AG09319 (cell line): ENCODE measurements around the gene EVA1A.

Experiments used
- DNase-seq: peaks from one replicate; pipeline ENCODE4 v3.0.0-alpha.2; 2010; ENCODE audit warnings: low read depth; ENCODE audit errors: extremely low read depth
- TF ChIP-seq, protein P1 (sequence below): IDR thresholded peaks from 2 replicates; pipeline ENCODE4 v1.5.1; 2011; ENCODE audit warnings: low read depth, mild to moderate bottlenecking, inconsistent platforms, low read length, moderate library complexity

The EVA1A gene, protein sequence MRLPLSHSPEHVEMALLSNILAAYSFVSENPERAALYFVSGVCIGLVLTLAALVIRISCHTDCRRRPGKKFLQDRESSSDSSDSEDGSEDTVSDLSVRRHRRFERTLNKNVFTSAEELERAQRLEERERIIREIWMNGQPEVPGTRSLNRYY

DNA sequence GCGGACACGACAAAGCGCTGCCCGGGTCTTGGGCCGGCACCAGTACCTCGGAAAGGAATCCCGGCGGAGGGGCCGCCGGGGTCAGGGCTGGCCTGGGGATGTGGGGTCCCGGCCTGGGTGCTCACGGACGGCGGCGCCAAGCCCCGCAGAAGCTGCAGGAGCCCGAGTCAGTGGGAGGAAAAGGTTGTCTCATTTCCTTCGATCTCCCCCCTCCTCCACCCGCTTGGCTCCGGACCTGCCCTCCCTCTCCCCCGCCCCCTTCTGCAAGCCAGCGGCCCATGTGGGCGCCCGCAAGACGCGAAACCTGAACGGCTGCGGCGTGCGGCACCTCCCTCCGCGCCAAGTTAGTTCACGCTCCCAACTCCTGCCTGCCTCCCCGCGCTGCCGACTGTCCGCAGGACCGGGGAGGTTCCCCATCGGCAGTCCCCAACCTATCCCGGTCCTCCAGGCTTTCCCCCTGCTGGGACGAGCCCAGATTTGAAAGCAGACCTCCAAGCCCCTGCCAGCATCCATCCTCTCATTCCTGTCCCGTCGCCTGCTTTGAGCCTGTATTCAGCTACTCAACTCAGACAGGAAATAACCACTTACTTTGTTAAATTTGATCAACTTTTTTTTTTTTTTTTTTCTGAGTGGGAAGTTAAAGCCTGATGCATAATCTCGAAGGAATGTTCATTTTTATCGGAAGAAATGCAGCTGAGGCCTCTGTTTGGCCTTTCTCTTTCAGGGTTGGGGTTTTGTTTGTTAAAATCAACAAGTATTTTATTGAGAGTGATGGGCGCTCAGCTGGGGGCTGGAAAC is at the start of gene EVA1A:
EVA1A (minus strand) TSS at position 172 of the 798 bp plus-strand sequence. CDS start 42,799 bp downstream, outside the sequence.
- TF ChIP-seq, protein P1, sequence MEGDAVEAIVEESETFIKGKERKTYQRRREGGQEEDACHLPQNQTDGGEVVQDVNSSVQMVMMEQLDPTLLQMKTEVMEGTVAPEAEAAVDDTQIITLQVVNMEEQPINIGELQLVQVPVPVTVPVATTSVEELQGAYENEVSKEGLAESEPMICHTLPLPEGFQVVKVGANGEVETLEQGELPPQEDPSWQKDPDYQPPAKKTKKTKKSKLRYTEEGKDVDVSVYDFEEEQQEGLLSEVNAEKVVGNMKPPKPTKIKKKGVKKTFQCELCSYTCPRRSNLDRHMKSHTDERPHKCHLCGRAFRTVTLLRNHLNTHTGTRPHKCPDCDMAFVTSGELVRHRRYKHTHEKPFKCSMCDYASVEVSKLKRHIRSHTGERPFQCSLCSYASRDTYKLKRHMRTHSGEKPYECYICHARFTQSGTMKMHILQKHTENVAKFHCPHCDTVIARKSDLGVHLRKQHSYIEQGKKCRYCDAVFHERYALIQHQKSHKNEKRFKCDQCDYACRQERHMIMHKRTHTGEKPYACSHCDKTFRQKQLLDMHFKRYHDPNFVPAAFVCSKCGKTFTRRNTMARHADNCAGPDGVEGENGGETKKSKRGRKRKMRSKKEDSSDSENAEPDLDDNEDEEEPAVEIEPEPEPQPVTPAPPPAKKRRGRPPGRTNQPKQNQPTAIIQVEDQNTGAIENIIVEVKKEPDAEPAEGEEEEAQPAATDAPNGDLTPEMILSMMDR, result no peak
- DNase-seq, result peak; percentile 54

DNA sequence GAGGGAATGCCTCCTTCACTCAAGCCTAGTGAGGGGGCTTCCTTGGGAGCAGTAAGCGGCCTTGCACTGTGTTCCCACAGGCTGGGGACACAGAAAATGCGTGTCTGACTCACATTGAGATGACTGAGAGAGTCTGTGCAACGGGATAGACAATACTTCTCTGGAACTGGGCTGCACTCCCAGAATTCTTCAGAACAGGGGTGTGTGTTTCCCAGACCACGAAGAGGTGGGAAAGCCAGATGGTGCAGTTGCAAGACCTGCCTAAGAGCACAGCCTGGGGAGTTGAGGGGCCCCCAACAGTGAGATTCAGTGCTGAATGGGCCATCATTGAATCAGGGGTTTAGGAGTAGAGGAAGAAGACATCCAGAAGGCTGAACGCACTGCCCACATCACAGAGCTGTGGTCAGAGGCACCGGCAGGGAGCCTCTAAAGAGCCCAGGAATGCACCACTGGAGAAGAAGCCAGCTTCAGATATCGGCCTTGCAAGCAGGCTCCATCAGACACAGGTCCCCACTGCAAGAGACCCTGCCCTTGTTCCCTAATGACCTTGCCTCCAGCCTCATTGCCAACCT is 49.3 kb upstream of the EVA1A start:
- no peak for DNase-seq
- TF ChIP-seq, protein P1, result no peak

DNA sequence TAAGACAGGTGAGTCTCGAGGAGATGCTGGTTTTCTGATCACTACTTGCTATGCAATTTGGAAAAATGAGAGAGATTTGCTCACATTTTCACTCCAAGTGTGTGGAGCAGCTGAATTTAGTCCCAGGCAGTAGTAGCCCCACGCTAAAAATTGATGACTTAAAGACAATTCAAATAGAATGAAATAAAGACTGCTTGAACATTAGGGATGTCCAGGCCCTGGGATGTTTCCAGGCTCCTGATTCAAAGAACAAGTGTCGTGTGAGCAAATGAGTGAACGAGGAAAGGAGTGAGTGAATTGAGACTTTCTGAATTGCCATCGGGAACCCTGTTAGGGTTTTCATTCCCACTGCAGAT is 48.6 kb upstream of the EVA1A start:
- DNase-seq, result no peak
- TF ChIP-seq, protein P1, result no peak

DNA sequence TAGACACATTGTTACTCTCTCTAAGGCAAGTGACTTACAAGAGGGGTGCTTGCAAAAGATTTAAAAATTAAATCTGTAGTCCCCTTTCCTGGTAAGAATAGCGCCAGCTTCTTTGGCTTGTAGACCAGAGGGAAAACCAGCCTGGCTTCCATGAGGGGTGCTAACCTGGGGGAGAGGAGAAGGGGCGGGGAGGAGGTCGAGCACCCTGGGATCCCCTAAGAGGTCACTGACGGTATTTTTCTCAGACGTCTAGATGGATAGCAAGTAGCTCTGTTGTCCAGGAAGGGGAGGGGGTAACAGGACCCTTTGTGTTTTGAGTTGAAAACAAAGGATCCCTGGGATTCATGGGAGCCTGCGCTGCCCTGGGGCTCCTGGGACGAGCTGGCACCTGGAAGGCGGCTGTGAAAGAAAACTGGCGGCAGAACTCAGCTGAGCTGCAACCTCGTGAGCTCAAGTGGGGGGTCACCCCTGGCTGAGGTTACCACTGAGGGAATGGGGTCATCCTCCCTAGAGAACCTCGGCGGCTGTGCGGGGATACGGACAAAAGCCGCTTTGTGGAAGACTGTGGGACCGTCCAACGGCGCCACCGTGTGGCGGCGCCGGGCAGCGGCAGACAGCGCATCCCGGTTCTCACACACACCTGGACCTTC is 48.1 kb upstream of the EVA1A start:
- no peak for DNase-seq
- TF ChIP-seq, protein P1, result peak; percentile 100

DNA sequence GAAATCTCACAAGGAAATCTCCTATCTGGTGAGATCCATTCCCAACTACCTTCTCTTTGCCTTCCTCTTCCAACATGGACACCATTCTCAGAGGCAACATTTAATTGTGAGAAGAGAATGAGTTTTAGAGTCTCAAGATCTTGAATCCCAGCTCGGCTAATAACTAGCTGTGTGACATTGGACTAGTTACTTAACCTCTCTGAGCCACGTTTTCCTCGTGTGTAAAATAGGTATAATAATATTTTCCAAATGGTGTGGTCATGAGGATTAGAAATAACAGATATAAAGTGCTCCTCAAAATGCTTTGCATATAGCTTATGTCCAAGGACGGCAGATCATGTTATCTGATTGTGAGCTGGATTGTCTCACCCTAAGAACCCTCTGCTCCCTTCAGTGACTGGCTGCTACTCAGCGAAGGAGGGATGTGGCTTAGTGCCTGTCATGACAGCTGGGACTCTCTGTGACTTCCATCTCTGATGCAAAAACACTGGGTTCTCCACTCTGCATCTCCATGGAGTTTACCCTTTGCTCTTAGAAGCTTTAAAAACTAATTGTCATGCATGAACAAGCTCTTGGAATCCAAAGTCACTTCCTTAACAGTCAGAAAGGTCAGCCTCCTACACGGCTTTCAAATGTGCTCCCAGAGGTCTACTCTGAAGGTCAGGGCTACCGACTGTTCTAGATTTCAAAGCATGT is 47.4 kb upstream of the EVA1A start:
- DNase-seq, result no peak
- TF ChIP-seq, protein P1, result no peak

DNA sequence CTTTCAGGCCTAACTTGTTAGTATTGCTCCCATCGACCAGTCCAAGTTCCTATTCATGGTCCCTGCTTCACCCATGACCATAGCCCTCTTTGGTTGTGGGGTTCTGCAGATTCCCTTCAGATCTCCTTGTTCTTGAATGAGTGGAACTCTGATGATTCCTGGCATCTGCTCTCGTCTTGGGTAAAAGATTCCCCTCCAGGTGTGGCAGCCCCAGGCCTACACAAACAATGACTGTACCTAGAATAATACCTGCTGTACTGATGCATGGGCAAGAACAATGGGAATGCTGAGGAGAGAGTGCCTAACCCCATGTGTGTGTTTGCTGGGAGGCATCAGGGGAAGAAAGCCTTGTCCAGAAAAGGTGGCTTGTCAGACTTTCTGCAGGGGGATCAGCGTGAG is 46.7 kb upstream of the EVA1A start:
- DNase-seq, result no peak
- TF ChIP-seq, protein P1, result no peak
